Measurements from ENCODE around the gene EHD2.
"Not testable (repeated sequence)": the region's sequence is repeated elsewhere in the genome, so short reads cannot be mapped to it uniquely, and the experiment has no call there.

The EHD2 gene

DNA sequence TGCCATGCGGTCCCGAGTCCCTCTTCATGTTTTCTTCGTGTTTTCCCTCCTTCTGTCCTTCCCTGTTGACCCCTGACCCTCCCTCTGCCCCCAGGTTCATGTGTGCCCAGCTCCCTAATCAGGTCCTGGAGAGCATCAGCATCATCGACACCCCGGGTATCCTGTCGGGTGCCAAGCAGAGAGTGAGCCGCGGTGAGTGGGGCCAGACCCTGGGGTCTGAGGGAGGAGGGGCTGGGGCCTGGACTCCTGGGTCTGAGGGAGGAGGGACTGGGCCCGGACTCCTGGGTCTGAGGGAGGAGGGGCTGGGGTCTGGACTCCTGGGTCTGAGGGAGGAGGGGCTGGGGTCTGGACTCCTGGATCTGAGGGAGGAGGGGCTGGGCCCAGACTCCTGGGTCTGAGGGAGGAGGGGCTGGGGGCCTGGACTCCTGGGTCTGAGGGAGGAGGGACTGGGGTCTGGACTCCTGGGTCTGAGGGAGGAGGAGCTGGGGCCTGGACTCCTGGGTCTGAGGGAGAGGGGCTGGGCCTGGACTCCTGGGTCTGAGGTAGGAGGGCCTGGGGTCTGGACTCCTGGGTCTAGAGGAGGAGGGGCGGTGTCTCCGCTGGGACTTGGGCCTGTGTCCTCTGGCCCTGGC, 5.3 kb downstream of the EHD2 start:
- DNase-seq = not testable (repeated sequence)

DNA sequence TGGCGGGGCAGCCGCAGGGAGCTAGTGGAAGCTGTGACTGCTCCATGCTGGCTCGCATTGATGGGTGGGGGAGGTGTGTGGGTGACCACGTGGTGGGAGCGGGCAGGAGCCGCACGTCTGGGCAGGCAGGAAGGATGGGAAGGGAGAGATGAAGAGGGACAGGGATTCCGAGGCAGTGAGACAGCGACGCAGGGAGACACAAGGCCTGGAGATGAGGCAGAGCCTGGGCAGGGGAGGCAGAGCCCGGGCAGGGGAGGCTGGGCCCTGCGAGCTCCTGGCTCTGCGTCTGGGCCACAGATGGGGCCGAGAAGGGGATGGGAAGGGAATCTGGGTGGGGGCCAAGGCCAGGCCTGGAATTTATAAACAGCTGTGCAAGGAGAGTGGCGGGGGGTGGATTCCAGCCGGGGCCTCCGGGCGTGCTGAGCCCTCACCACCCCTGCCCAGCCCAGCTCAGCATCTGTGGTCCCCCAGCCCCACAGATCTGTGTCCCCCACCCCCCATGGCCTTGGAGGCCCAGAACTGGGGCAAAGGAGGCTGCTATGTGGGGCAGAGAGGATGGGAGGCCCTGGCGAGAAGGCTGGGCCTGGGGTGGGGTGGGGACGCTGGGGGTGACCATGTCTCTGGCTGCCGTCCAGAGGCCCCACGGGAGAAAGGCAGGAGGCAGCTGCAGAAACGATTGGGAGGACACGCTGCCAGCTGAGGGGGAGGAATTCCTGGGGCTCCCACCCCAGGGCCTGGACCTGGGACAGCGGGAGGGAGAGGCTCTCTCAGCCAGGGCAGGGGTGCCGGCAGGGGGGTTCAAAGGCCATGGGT, 6.0 kb downstream of the EHD2 start:
- no peak for DNase-seq

- DNase-seq = no peak
These were observed 7.6 kb downstream of the EHD2 start for GRCh38 chr19:47720669-47721422.

DNA sequence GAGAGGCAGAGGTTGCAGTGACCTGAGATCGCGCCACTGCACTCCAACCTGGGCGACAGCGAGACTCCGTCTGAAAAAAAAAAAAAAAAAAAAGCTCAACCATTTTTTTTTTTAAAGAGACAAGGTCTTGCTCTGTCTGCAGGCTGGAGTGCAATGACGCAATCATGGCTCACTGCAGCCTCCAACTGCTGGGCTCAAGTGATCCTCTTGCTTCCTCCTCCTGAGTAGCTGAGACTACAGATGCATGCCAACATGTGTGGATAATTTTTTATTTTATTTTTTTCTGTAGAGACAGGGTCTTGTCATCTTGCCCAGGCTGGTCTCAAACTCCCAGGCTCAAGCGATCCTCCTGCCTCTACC, 10.3 kb downstream of the EHD2 start:
- DNase-seq = peak; percentile 47

- no peak for DNase-seq
These were observed 12.7 kb downstream of the EHD2 start for GRCh38 chr19:47725759-47726401.

GRCh38 chr19:47726467-47726866, 13.2 kb downstream of the EHD2 start:
- no peak for DNase-seq

- DNase-seq = not testable (repeated sequence)
These were observed 15.1 kb downstream of the EHD2 start for GRCh38 chr19:47728295-47728694.

- DNase-seq = no peak
These were observed 16.2 kb downstream of the EHD2 start for GRCh38 chr19:47729468-47729798.

GRCh38 chr19:47729799-47730520, 16.7 kb downstream of the EHD2 start:
- peak; percentile 30 for DNase-seq

GRCh38 chr19:47730521-47730889, 17.3 kb downstream of the EHD2 start:
- DNase-seq = no peak

DNA sequence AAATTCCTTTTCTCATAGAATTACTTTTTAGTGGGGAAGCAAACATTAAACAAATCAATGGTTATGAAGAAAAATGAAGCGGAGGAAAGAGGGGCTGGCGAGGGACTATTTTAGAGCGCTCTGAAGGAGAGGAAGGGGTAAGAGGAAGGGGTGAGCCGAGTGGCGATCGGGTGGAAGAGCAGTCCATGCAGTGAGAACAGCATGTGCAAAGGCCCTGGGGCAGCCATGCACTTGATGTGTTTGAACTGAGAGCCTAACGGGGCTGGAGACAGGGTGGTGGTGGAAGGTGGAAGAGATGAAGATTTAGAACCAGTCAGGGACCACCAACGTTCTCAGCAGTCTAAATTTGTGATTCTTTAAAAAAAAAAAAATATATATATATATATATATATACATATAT, 17.7 kb downstream of the EHD2 start:
- no peak for DNase-seq

- DNase-seq = no peak
These were observed 21.9 kb downstream of the EHD2 start for GRCh38 chr19:47735131-47735530.

GRCh38 chr19:47740866-47741519, 27.8 kb downstream of the EHD2 start:
- no peak for DNase-seq

DNA sequence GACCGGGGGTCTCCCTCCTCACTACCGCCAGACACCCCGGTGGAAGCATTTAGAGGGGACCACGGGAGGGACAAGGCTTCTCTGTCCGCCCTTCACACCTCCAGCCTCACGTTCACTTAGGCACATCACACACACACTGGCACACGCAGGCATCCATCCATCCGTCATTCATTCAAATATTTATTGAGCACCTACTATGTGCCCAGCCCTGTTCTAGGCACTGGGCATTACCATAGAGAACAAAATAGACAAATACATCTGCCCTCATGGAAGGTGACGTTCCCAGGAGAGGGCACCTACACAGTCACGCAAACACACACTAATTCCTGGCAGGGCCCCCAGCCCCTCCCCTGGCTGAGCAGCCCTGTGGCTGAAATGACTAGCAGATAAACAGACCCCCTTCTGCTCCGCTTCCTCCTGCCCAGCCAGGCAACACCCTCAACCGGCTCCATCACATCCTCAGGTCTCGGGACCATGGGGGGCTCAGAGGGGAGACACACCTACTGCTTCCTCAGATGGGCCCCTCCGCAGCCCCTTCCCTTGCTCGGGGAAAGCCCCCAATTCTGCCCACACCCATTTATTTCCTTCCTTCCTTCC, 28.4 kb downstream of the EHD2 start:
- no peak for DNase-seq

GRCh38 chr19:47742634-47743033, 29.4 kb downstream of the EHD2 start:
- no peak for DNase-seq

GRCh38 chr19:47745010-47745901, 32.0 kb downstream of the EHD2 start, which contains the start of gene NOP53:
NOP53 (plus strand) TSS chr19:47745546; CDS start chr19:47745560, 14 bp downstream.
- DNase-seq = peak; percentile 93

GRCh38 chr19:47746129-47746528, 32.9 kb downstream of the EHD2 start:
- DNase-seq = not testable (repeated sequence)

DNA sequence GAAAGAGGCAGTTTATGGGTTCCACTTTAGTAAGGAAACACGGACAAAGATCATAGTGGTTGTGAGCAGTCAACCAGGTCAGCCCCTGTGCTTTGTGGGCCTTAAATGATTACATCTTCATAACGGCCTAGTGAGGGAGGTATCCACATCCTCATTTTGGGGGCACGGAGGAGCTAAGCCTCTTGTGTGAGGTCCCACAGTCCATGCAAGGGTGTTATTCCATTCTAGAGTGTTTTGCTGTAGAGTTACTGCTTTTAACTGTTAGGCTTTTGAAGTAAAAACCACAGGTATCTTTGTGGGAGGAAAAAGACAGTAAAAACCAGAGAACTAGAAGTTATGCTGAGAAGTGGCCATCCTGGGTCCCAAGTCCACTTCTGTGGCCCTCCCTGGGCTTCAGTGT, 36.1 kb downstream of the EHD2 start:
- no peak for DNase-seq

DNA sequence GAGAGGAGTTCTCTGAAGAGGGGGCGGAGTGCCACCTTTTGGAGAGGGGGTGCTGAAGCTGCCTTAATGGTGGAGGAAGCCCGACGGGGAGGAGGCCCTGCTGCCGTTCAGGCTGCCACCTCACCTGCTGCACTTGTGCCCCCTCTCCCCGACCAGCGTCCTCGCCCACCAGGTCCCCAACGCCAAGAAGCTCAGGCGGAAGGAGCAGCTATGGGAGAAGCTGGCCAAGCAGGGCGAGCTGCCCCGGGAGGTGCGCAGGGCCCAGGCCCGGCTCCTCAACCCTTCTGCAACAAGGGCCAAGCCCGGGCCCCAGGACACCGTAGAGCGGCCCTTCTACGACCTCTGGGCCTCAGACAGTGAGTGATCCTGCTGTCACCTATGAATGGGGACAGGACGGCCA, 37.5 kb downstream of the EHD2 start:
- no peak for DNase-seq

GRCh38 chr19:47752440-47753211, 39.4 kb downstream of the EHD2 start:
- DNase-seq = no peak
